ENCODE measurements around the gene LRRK2. TPM values are rescaled to one million over a fixed set of nuclear protein-coding genes. Genes with fewer than 3 reads are reported as not detected.

LRRK2 gene
- total RNA-seq, 1 donor from 2014 or later: not detected

GRCh38 chr12:40258371-40258770 is 33.6 kb downstream of the LRRK2 start:
- Mint-ChIP-seq H3K4me3 (ENCODE audit: unreplicated experiment) (no peak overlapping the region), H3K4me1 (ENCODE audit: low read depth, unreplicated experiment) (no peaks in the 10 kb centered on the region), H3K36me3 (ENCODE audit: unreplicated experiment) (no peaks in the 10 kb centered on the region), H3K27ac (ENCODE audit: unreplicated experiment) (no peak overlapping the region), H3K27me3 (ENCODE audit: unreplicated experiment) (no peaks in the 10 kb centered on the region), H3K9me3 (ENCODE audit: unreplicated experiment) (no peaks in the 10 kb centered on the region)
- DNase-seq: no peak
- no peak for TF ChIP-seq CTCF (IDR thresholded peaks at IDR 0.05; ENCODE audit: partially characterized antibody, unreplicated experiment)

GRCh38 chr12:40261937-40262336 is 37.1 kb downstream of the LRRK2 start:
- Mint-ChIP-seq H3K4me1 (ENCODE audit: low read depth, unreplicated experiment) (no peaks in the 10 kb centered on the region), H3K27ac (ENCODE audit: unreplicated experiment) (no peak overlapping the region), H3K27me3 (ENCODE audit: unreplicated experiment) (no peaks in the 10 kb centered on the region), H3K9me3 (ENCODE audit: unreplicated experiment) (no peaks in the 10 kb centered on the region), H3K36me3 (ENCODE audit: unreplicated experiment) (peaks cover 7% of the 10 kb centered on the region), H3K4me3 (ENCODE audit: unreplicated experiment) (no peak overlapping the region)
- no peak for TF ChIP-seq CTCF (IDR thresholded peaks at IDR 0.05; ENCODE audit: partially characterized antibody, unreplicated experiment)
- DNase-seq: no peak

GRCh38 chr12:40262657-40263056 is 37.9 kb downstream of the LRRK2 start:
- no peak for DNase-seq
- no peak for TF ChIP-seq CTCF (IDR thresholded peaks at IDR 0.05; ENCODE audit: partially characterized antibody, unreplicated experiment)
- H3K4me3 Mint-ChIP-seq (ENCODE audit: unreplicated experiment): no peak overlapping the region
- peaks cover 7% of the 10 kb centered on the region for H3K36me3 Mint-ChIP-seq (ENCODE audit: unreplicated experiment)
- H3K27ac Mint-ChIP-seq (ENCODE audit: unreplicated experiment): no peak overlapping the region
- H3K27me3 Mint-ChIP-seq (ENCODE audit: unreplicated experiment): no peaks in the 10 kb centered on the region
- H3K4me1 Mint-ChIP-seq (ENCODE audit: low read depth, unreplicated experiment): no peaks in the 10 kb centered on the region
- no peaks in the 10 kb centered on the region for H3K9me3 Mint-ChIP-seq (ENCODE audit: unreplicated experiment)

GRCh38 chr12:40263616-40264409 is 39.0 kb downstream of the LRRK2 start:
- H3K9me3 Mint-ChIP-seq (ENCODE audit: unreplicated experiment): no peaks in the 10 kb centered on the region
- no peaks in the 10 kb centered on the region for H3K27me3 Mint-ChIP-seq (ENCODE audit: unreplicated experiment)
- no peak overlapping the region for H3K4me3 Mint-ChIP-seq (ENCODE audit: unreplicated experiment)
- no peak for TF ChIP-seq CTCF (IDR thresholded peaks at IDR 0.05; ENCODE audit: partially characterized antibody, unreplicated experiment)
- peaks cover 7% of the 10 kb centered on the region for H3K36me3 Mint-ChIP-seq (ENCODE audit: unreplicated experiment)
- no peak for DNase-seq
- no peaks in the 10 kb centered on the region for H3K4me1 Mint-ChIP-seq (ENCODE audit: low read depth, unreplicated experiment)
- H3K27ac Mint-ChIP-seq (ENCODE audit: unreplicated experiment): no peak overlapping the region

GRCh38 chr12:40271981-40272664 is 47.3 kb downstream of the LRRK2 start:
- no peak for TF ChIP-seq CTCF (IDR thresholded peaks at IDR 0.05; ENCODE audit: partially characterized antibody, unreplicated experiment)
- H3K27ac Mint-ChIP-seq (ENCODE audit: unreplicated experiment): no peak overlapping the region
- H3K4me1 Mint-ChIP-seq (ENCODE audit: low read depth, unreplicated experiment): no peaks in the 10 kb centered on the region
- H3K4me3 Mint-ChIP-seq (ENCODE audit: unreplicated experiment): no peak overlapping the region
- H3K27me3 Mint-ChIP-seq (ENCODE audit: unreplicated experiment): no peaks in the 10 kb centered on the region
- H3K9me3 Mint-ChIP-seq (ENCODE audit: unreplicated experiment): no peaks in the 10 kb centered on the region
- H3K36me3 Mint-ChIP-seq (ENCODE audit: unreplicated experiment): no peaks in the 10 kb centered on the region
- DNase-seq: no peak

Data from glutamatergic neuron (in vitro differentiated cells).